T-helper 1 cell treated with Interleukin-12 subunit alpha and Interleukin-12 subunit beta and Interleukin-4 antibody, amounts not matched to agents 30 ng/mL and 1 ng/mL, for 36 hours (primary cell): Measurements from ENCODE around the gene ZNF646. TPM values are rescaled to one million over a fixed set of nuclear protein-coding genes. Genes with fewer than 3 reads are reported as not detected.

Experiments used
- intact Hi-C: fragments of 100-400 bp; cut with micrococcal nuclease; formaldehyde crosslinking; loops from one replicate; pipeline ENCODE4 v1.15.1; 2024
- total RNA-seq: library from RNA; stranded (reverse); gene quantifications from 2 replicates; pipeline ENCODE4 v1.2.3, GENCODE V29; 2022

Gene ZNF646
- total RNA-seq, 1 donor from 2014 or later: 33.0 TPM

GRCh38 chr16:31128711-31129567, 54.7 kb downstream of the ZNF646 start:
- intact Hi-C loops: no loop called here

GRCh38 chr16:31129568-31130335, 55.5 kb downstream of the ZNF646 start:
- intact Hi-C loops: no loop called here

GRCh38 chr16:31130336-31130891, 56.2 kb downstream of the ZNF646 start:
- intact Hi-C loops: no loop called here

GRCh38 chr16:31130899-31131298, 56.7 kb downstream of the ZNF646 start:
- intact Hi-C loops: no loop called here

- intact Hi-C loops: no loop called here
Measured at GRCh38 chr16:31131416-31131815, 57.2 kb downstream of the ZNF646 start.

- intact Hi-C loops: no loop called here
Measured at GRCh38 chr16:31131841-31132271, 57.6 kb downstream of the ZNF646 start.

GRCh38 chr16:31132303-31132979, 58.2 kb downstream of the ZNF646 start:
- intact Hi-C loops: no loop called here

- intact Hi-C loops: no loop called here
Measured at GRCh38 chr16:31133046-31133501, 58.9 kb downstream of the ZNF646 start.

Other genes starting within 250 kb of the ZNF646 start
- gene BCL7C, start 180.3 kb upstream of the ZNF646 start, total RNA-seq: 26.3 and 26.7 TPM in 2 replicates
- 0.12 and 0.39 TPM in 2 replicates for gene CTF1, start 177.8 kb upstream of the ZNF646 start, total RNA-seq
- 24.8 and 28.5 TPM in 2 replicates for gene FBXL19, start 150.8 kb upstream of the ZNF646 start, total RNA-seq
- 22.3 and 23.0 TPM in 2 replicates for gene ORAI3, start 125.4 kb upstream of the ZNF646 start, total RNA-seq
- gene SETD1A, start 116.7 kb upstream of the ZNF646 start, total RNA-seq: 25.9 and 27.8 TPM in 2 replicates
- 9.0 and 10.6 TPM in 2 replicates for gene HSD3B7, start 89.2 kb upstream of the ZNF646 start, total RNA-seq
- 1.5 and 1.6 TPM in 2 replicates for gene STX1B, start 63.8 kb upstream of the ZNF646 start, total RNA-seq
- gene STX4, start 40.9 kb upstream of the ZNF646 start, total RNA-seq: 93.7 and 102 TPM in 2 replicates
- 14.5 and 15.5 TPM in 2 replicates for gene ZNF668, start 182 bp upstream of the ZNF646 start, total RNA-seq
- 4.1 and 5.5 TPM in 2 replicates for gene PRSS53, start 14.5 kb downstream of the ZNF646 start, total RNA-seq
- gene VKORC1, start 20.4 kb downstream of the ZNF646 start, total RNA-seq: 61.1 and 63.1 TPM in 2 replicates
- 24.6 and 25.4 TPM in 2 replicates for gene BCKDK, start 34.0 kb downstream of the ZNF646 start, total RNA-seq
- 53.5 and 55.4 TPM in 2 replicates for gene KAT8, start 43.2 kb downstream of the ZNF646 start, total RNA-seq
- gene PRSS8, start 61.3 kb downstream of the ZNF646 start, total RNA-seq: not detected in 2 replicates
- 1.1 and 2.1 TPM in 2 replicates for gene PRSS36, start 75.6 kb downstream of the ZNF646 start, total RNA-seq
- 718 and 732 TPM in 2 replicates for gene FUS, start 105.7 kb downstream of the ZNF646 start, total RNA-seq
- 96.1 and 98.3 TPM in 2 replicates for gene PYCARD, start 128.3 kb downstream of the ZNF646 start, total RNA-seq
- gene TRIM72, start 139.7 kb downstream of the ZNF646 start, total RNA-seq: 0.12 TPM in 1 of 2 replicates, not detected in the other
- gene PYDC1, start 142.7 kb downstream of the ZNF646 start, total RNA-seq: not detected in 2 replicates
- gene ITGAM, start 185.6 kb downstream of the ZNF646 start, total RNA-seq: 88.2 and 91.3 TPM in 2 replicates